IMR-90 (cell line): Measurements from ENCODE around the gene SRGAP3. TPM values are rescaled to one million over a fixed set of nuclear protein-coding genes. Genes with fewer than 3 reads are reported as not detected.

Experiments used
- ATAC-seq: fragments of 200-7000 bp; cut with Tn5 transposase; 2 replicates; pipeline ENCODE4 v1.9.1; 2020; ENCODE audit warnings: low read depth, mild to moderate bottlenecking, moderate library complexity
- BruUV-seq: library from RNA; stranded (reverse); fragments of 400-500 nt; replicated peaks from 2 replicates; lab custom pipeline; 2021; lab: Mats Ljungman, UMichigan
- CTCF ChIA-PET: fragments of 300-600 bp; formaldehyde crosslinking; extraction: SDS; loops from one replicate; lab custom pipeline; 2021; ENCODE audit warnings: antibody characterized with exemption; lab: Yijun Ruan, JAX
- POLR2A ChIA-PET: fragments of 300-600 bp; sonication (Branson Sonifier 250); formaldehyde crosslinking; loops from one replicate; lab custom pipeline; 2022; ENCODE audit warnings: antibody characterized with exemption; ENCODE audit not compliant: unreplicated experiment; lab: Charles Lee
- DNase-seq: peaks from one replicate; pipeline ENCODE4 v3.0.0; 2013
- H2AFZ ChIP-seq: replicated peaks from 2 replicates; pipeline ENCODE3; 2013; ENCODE audit warnings: low read length, mild to moderate bottlenecking; ENCODE audit not compliant: poor library complexity
- H2AK5ac ChIP-seq: 2 replicates; pipeline ENCODE4 v1.6.1; 2013; ENCODE audit warnings: low read depth, low read length, inconsistent platforms
- H2AK9ac ChIP-seq: replicated peaks from 2 replicates; pipeline ENCODE3; 2013; ENCODE audit warnings: mild to moderate bottlenecking, low read depth, low read length, moderate library complexity; ENCODE audit not compliant: poor library complexity
- H2BK120ac ChIP-seq: 2 replicates; pipeline ENCODE4 v1.6.1; 2013; ENCODE audit warnings: low read depth, low read length, inconsistent platforms
- H2BK15ac ChIP-seq: 3 replicates; pipeline ENCODE4 v1.6.1; 2013; ENCODE audit warnings: low read depth, low read length, inconsistent platforms
- H2BK20ac ChIP-seq: 2 replicates; pipeline ENCODE4 v1.6.1; 2013; ENCODE audit warnings: low read depth, mild to moderate bottlenecking, inconsistent platforms, low read length, moderate library complexity
- H2BK5ac ChIP-seq: 2 replicates; pipeline ENCODE4 v1.6.1; 2013; ENCODE audit warnings: mild to moderate bottlenecking, low read depth, low read length, inconsistent platforms; ENCODE audit not compliant: poor library complexity, severe bottlenecking
- H3K14ac ChIP-seq: replicated peaks from 2 replicates; pipeline ENCODE4 v1.6.1; 2013; ENCODE audit warnings: low read depth, low read length, inconsistent platforms
- H3K18ac ChIP-seq: 2 replicates; pipeline ENCODE4 v1.6.1; 2013; ENCODE audit warnings: low read depth, low read length, control low read depth
- H3K23ac ChIP-seq: 2 replicates; pipeline ENCODE4 v1.6.1; 2013; ENCODE audit warnings: low read depth, low read length, inconsistent platforms
- H3K27ac ChIP-seq: 2 replicates; pipeline ENCODE4 v1.5.1; 2013; ENCODE audit warnings: mild to moderate bottlenecking, control low read depth, low read length; ENCODE audit not compliant: insufficient read depth
- H3K27me3 ChIP-seq: 2 replicates; pipeline ENCODE4 v1.6.1; 2013; ENCODE audit warnings: low read length; ENCODE audit not compliant: control insufficient read depth, insufficient read depth
- H3K36me3 ChIP-seq: 2 replicates; pipeline ENCODE4 v1.6.1; 2013; ENCODE audit warnings: low read length, mixed read lengths; ENCODE audit not compliant: control insufficient read depth, insufficient read depth
- H3K4ac ChIP-seq: 2 replicates; pipeline ENCODE4 v1.6.1; 2013; ENCODE audit warnings: low read depth, low read length, inconsistent platforms
- H3K4me1 ChIP-seq: 2 replicates; pipeline ENCODE4 v1.6.1; 2013; ENCODE audit warnings: low read length, mixed read lengths; ENCODE audit not compliant: control insufficient read depth, insufficient read depth
- H3K4me2 ChIP-seq: 2 replicates; pipeline ENCODE4 v1.6.1; 2013; ENCODE audit warnings: low read depth, mild to moderate bottlenecking, control low read depth, low read length, moderate library complexity
- H3K4me3 ChIP-seq: 2 replicates; pipeline ENCODE4 v1.5.1; 2013; ENCODE audit warnings: low read depth, mild to moderate bottlenecking, control low read depth, low read length, moderate library complexity; ENCODE audit not compliant: insufficient read depth
- H3K56ac ChIP-seq: 2 replicates; pipeline ENCODE4 v1.6.1; 2013; ENCODE audit warnings: low read length, inconsistent platforms; ENCODE audit not compliant: insufficient read depth; ENCODE audit errors: extremely low read depth
- H3K79me1 ChIP-seq, 2 experiments: 2 replicates each; pipeline ENCODE4 v1.6.1; 2013; ENCODE audit warnings: low read length in 2 of 2, inconsistent platforms in 1 of 2, low read depth in 1 of 2
- H3K9ac ChIP-seq: 2 replicates; pipeline ENCODE4 v1.6.1; 2013; ENCODE audit warnings: low read depth, low read length, control low read depth
- H3K9me1 ChIP-seq: 2 replicates; pipeline ENCODE4 v1.6.1; 2013; ENCODE audit warnings: low read length, inconsistent platforms; ENCODE audit not compliant: insufficient read depth
- H3K9me3 ChIP-seq: 2 replicates; pipeline ENCODE4 v1.6.1; 2013; ENCODE audit warnings: low read length; ENCODE audit not compliant: control insufficient read depth, insufficient read depth
- H4K20me1 ChIP-seq: 2 replicates; pipeline ENCODE4 v1.6.1; 2013; ENCODE audit warnings: low read length, inconsistent platforms; ENCODE audit not compliant: insufficient read depth
- H4K5ac ChIP-seq: 2 replicates; pipeline ENCODE4 v1.6.1; 2013; ENCODE audit warnings: mild to moderate bottlenecking, low read depth, low read length, control low read depth
- H4K8ac ChIP-seq, 2 experiments: 2 replicates each; pipeline ENCODE4 v1.6.1; 2013; ENCODE audit warnings: low read depth in 2 of 2, low read length in 2 of 2, control low read depth in 1 of 2, inconsistent platforms in 1 of 2
- H4K91ac ChIP-seq: 2 replicates; pipeline ENCODE4 v1.6.1; 2013; ENCODE audit warnings: low read depth, low read length, inconsistent platforms; ENCODE audit not compliant: insufficient read depth
- BHLHE40 ChIP-seq: fragments of 150-350 bp; IDR thresholded peaks from 2 replicates; pipeline ENCODE4 v1.6.1; 2016; ENCODE audit warnings: mild to moderate bottlenecking, low read depth, low read length
- CEBPB ChIP-seq: IDR thresholded peaks from 2 replicates; pipeline ENCODE4 v1.6.1; 2012; ENCODE audit warnings: low read depth, low read length, improper control_type of control experiment
- CTCF ChIP-seq: conservative IDR thresholded peaks from 2 replicates; pipeline ENCODE4 v1.5.1; 2012; ENCODE audit warnings: mild to moderate bottlenecking, low read depth, low read length, improper control_type of control experiment
- ELK1 ChIP-seq: fragments of 150-350 bp; IDR thresholded peaks from 2 replicates; pipeline ENCODE4 v1.6.1; 2016; ENCODE audit warnings: low read depth, mild to moderate bottlenecking, low read length, moderate library complexity, borderline replicate concordance
- FOS ChIP-seq: fragments of 150-350 bp; IDR thresholded peaks from 2 replicates; pipeline ENCODE4 v1.6.1; 2016; ENCODE audit warnings: low read depth, low read length
- MAFK ChIP-seq: IDR thresholded peaks from 2 replicates; pipeline ENCODE4 v1.6.1; 2012; ENCODE audit warnings: low read depth, low read length, improper control_type of control experiment
- MAZ ChIP-seq: IDR thresholded peaks from 2 replicates; pipeline ENCODE4 v1.6.1; 2012; ENCODE audit warnings: low read depth, mild to moderate bottlenecking, low read length, improper control_type of control experiment, moderate library complexity, borderline replicate concordance
- MXI1 ChIP-seq: IDR thresholded peaks from 2 replicates; pipeline ENCODE4 v1.6.1; 2012; ENCODE audit warnings: low read depth, mild to moderate bottlenecking, low read length, moderate library complexity, borderline replicate concordance
- POLR2A ChIP-seq: IDR thresholded peaks from 2 replicates; pipeline ENCODE4 v1.6.1; 2012; ENCODE audit warnings: mild to moderate bottlenecking, low read depth, low read length
- RAD21 ChIP-seq: IDR thresholded peaks from 2 replicates; pipeline ENCODE4 v1.6.1; 2012; ENCODE audit warnings: low read length, improper control_type of control experiment
- RCOR1 ChIP-seq: IDR thresholded peaks from 2 replicates; pipeline ENCODE4 v1.6.1; 2012; ENCODE audit warnings: mild to moderate bottlenecking, low read length, improper control_type of control experiment; ENCODE audit not compliant: insufficient replicate concordance
- RFX5 ChIP-seq: IDR thresholded peaks from 2 replicates; pipeline ENCODE4 v1.8.0; 2012; ENCODE audit warnings: low read depth, mild to moderate bottlenecking, low read length, moderate library complexity
- SMC3 ChIP-seq: fragments of 150-350 bp; IDR thresholded peaks from 2 replicates; pipeline ENCODE4 v1.6.1; 2016; ENCODE audit warnings: low read depth, mild to moderate bottlenecking, antibody characterized with exemption, low read length, moderate library complexity
- WGBS, 2 experiments: methylation state at CpG; one replicate each; pipeline versions ENCODE4 v1.1.5 to v1.1.7; 2013; ENCODE audit warnings: missing lambda C conversion rate in 2 of 2; ENCODE audit not compliant: insufficient read length in 1 of 2; ENCODE audit errors: extremely low coverage in 2 of 2; 5-methylcytosine and 5-hydroxymethylcytosine counted together
- dilution Hi-C: fragments of 300-500 bp; cut with HindIII; formaldehyde crosslinking; loops from one replicate; pipeline ENCODE4 v1.14.3; 2018; ENCODE audit warnings: low sequenced_read_pairs; ENCODE audit not compliant: unreplicated experiment
- in situ Hi-C: fragments of 300-500 bp; cut with MboI; formaldehyde crosslinking; loops from 3 replicates; pipeline ENCODE4 v1.14.3; 2019; ENCODE audit warnings: low sequenced_read_pairs, inconsistent platforms, mixed read lengths
- intact Hi-C: fragments of 100-400 bp; cut with micrococcal nuclease; formaldehyde crosslinking; loops from 2 replicates; pipeline ENCODE4 v1.10.0; 2022
- polyA plus RNA-seq, 3 experiments: library from polyadenylated mRNA; depleted of rRNA; stranded (reverse); fragments of >200 nt; gene quantifications; 2 replicates each; pipeline ENCODE4 v1.2.3, GENCODE V29; 2012; ENCODE audit warnings: low replicate concordance in 1 of 3
- total RNA-seq: library from RNA; depleted of rRNA; stranded (reverse); fragments of >200 nt; gene quantifications from 2 replicates; pipeline ENCODE4 v1.2.3, GENCODE V29; 2012
- TF ChIP-seq, protein P1 (sequence below): fragments of 150-350 bp; IDR thresholded peaks from 2 replicates; pipeline ENCODE4 v1.6.1; 2017; ENCODE audit warnings: mild to moderate bottlenecking, antibody characterized with exemption, low read length, low read depth

SRGAP3 gene
- total and polyA plus RNA-seq, 2 of the 4 experiments (the other 2 are of a cell fraction) = 0.68 to 1.4 TPM

DNA sequence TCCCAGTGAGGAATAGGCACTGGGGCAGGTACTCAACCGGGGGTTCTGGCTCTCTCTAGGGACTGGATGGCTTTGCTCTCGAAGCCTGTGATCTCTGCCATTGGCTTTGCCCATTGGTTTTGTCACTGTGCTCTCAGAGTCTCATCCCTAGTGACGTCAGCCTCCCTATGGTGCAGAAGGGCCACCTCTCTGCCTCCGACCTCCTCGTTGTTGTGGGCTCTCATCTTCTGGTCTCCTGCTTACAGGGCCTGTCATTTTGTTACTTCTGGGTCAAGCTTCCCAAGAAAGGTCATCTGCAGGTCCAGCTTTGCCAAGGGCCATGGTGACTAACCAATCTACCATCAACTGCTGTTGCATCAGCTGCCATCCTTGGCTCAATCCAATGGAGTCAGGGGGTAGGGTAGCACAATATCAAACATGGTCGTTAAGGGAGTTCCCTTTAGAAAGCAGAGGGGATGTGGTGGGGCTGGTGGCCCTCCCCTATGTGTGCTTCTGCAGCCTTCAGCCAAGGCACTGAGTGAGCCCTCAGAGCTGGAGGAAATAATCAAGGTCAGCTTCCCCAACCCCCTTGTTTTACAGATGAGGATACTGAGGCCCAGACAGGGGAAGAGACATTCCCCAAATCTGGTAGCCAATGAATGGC is 272.8 kb downstream of the SRGAP3 start:
- H3K4me3 ChIP-seq = no peak overlapping the region
- no TSS peak for BruUV-seq
- H3K56ac ChIP-seq = no peak overlapping the region
- no peak overlapping the region for H3K4ac ChIP-seq
- H4K91ac ChIP-seq = no peak overlapping the region
- H2BK120ac ChIP-seq = no peak overlapping the region
- dilution Hi-C loops = no loop called here
- no peak overlapping the region for H3K23ac ChIP-seq
- H3K27ac ChIP-seq = no peak overlapping the region
- no peak overlapping the region for H2BK15ac ChIP-seq
- H3K9me1 ChIP-seq = no peaks in the 10 kb centered on the region
- in situ Hi-C loops = no loop called here
- no peaks in the 10 kb centered on the region for H3K4me1 ChIP-seq
- H3K14ac ChIP-seq = no peak overlapping the region
- no peaks in the 10 kb centered on the region for H3K36me3 ChIP-seq
- no peak overlapping the region for H2AK9ac ChIP-seq
- no peak overlapping the region for H4K8ac ChIP-seq
- no peaks in the 10 kb centered on the region for H4K20me1 ChIP-seq
- no peak for TF ChIP-seq CEBPB
- TF ChIP-seq, protein P1, sequence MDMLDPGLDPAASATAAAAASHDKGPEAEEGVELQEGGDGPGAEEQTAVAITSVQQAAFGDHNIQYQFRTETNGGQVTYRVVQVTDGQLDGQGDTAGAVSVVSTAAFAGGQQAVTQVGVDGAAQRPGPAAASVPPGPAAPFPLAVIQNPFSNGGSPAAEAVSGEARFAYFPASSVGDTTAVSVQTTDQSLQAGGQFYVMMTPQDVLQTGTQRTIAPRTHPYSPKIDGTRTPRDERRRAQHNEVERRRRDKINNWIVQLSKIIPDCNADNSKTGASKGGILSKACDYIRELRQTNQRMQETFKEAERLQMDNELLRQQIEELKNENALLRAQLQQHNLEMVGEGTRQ = no peak
- TF ChIP-seq MXI1 = no peak
- TF ChIP-seq MAFK = no peak
- TF ChIP-seq RAD21 = no peak
- TF ChIP-seq BHLHE40 = no peak
- TF ChIP-seq ELK1 = no peak
- no peak for TF ChIP-seq FOS
- TF ChIP-seq RCOR1 = no peak
- no peak for TF ChIP-seq CTCF
- no peak for TF ChIP-seq MAZ
- no peak for TF ChIP-seq RFX5
- TF ChIP-seq POLR2A = no peak
- TF ChIP-seq SMC3 = no peak
- peaks cover 4% of the 10 kb centered on the region; the same call in 1 of the 2 replicates for H3K9me3 ChIP-seq
- H3K79me1 ChIP-seq = no peaks in the 10 kb centered on the region
- H2BK20ac ChIP-seq = no peak overlapping the region
- no peak overlapping the region for H2BK5ac ChIP-seq
- H3K4me2 ChIP-seq = no peak overlapping the region
- no peak overlapping the region for H4K5ac ChIP-seq
- ATAC-seq (no peak), DNase-seq (no peak)
- ChIA-PET CTCF (interaction anchor here (1.3 kb wide), 1 partner anchor 11 kb away, joined by 4 read pairs; no protein-coding TSS in a partner anchor), POLR2A (interaction anchor here (0.6 to 0.7 kb wide), 2 partner anchors 308 to 327 kb away, joined by 3 to 5 read pairs; no protein-coding TSS in a partner anchor)
- intact Hi-C loops = no loop called here
- H2AFZ ChIP-seq = no peak overlapping the region
- H2AK5ac ChIP-seq = no peak overlapping the region
- peaks cover 11% of the 10 kb centered on the region for H3K27me3 ChIP-seq
- 45% methylated on average over 4 of the region's 6 CpGs; no CpG with 5 or more reads in 1 of the 2 experiments for WGBS, 2 experiments
- H3K18ac ChIP-seq = no peak overlapping the region
- H3K9ac ChIP-seq = no peak overlapping the region
